GM19395 (cell line): ENCODE data around the gene LMBR1.

Source experiments
- ATAC-seq: cut with Tn5 transposase; IDR thresholded peaks from one replicate; pipeline ENCODE4 v1.9.1; 2021; ENCODE audit warnings: mild to moderate bottlenecking, moderate library complexity; ENCODE audit not compliant: unreplicated experiment

The LMBR1 gene

DNA sequence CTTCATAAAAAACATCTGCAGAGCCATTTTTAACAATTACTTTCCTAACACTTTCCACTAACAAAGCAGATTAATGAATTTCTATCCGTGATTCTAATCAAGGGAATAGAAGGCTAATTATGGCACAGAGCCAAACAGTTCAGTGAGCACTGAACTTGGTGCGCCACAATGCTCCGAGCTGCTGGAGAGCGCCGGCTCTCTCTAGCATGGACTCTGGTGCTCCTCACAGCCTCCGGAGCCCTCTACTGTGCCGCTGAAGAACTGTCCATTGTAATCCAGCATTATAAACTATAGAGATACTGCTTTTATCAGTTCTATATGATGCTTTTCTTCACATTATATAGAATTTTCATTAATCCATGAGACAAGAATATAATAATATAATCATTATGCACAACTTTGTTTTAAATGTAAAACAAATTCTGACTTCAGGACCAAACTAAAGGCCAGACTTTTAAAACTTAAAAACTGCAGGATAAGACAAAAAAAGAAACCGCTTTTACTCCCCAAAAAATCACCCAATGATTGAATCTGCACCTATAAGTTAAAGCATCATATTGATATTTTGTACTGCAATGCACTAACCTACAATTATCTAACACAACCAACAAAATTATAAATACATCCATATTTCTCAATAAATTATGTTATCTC, 128.8 kb downstream of the LMBR1 start:
- no peak for ATAC-seq

DNA sequence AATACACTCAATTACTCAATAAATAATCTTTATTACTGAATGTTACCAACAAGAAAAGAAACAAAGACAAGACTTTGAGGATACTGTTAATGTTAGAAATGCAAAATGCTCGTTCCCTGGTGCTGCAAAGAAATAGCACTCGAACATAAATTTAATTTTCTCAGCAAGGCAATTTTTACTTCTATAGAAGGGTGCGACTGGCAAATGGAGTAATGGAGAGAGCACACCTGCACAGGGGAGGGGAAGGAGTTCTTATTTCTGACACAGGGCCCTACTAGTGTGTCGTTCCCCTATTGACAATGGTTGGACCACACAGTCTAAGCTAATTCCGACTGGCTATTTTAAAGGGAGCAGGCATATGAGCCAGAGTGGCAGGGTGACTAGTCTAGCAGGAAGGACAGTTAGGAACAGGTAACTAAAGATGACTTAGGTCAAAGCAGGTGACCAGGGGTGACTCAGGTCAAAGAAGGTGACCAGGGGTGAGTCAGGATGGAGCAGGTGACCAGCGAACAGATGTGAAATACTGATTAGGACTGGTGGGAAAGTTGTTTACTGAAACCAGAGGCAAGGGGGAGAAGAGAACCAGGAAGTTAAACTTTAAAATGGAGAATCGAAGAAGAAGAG, 133.3 kb downstream of the LMBR1 start:
- no peak for ATAC-seq

DNA sequence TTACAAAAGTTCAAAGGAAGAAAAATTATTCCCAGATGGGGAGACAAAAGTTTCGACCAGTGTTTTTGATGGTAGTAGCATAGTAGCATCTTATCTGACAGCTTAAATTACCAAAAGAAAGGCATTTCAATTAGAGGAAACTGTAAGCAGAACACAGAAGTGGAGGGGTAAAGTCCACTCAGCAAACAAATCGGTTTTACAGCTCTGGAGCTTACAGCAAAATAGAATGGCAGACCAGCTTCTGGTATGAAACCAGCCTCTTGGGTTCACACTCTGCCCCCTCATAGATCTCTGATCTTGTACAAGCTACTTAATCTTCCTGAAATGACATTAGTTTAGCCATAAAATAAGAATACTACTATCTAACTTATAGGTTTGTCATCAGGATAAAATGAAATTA, 133.8 kb downstream of the LMBR1 start:
- no peak for ATAC-seq

DNA sequence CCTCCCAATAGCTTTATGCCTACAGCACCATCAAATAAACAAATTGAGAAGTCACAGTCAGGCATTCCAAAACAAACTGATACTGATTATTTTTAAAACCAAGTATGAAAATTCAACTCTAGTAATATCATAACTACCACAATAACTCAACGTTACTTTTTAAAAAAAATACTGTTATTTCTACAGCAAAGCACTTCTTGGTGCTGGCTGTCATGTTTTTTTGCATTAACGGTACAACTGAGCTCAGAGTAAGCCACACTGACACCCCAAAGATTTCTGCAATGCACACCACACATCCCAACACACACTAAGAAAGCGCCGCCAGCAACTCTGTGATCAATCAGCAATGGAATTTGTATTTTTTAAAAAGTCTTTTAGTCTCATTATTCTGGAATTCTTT, 138.8 kb downstream of the LMBR1 start:
- no peak for ATAC-seq

DNA sequence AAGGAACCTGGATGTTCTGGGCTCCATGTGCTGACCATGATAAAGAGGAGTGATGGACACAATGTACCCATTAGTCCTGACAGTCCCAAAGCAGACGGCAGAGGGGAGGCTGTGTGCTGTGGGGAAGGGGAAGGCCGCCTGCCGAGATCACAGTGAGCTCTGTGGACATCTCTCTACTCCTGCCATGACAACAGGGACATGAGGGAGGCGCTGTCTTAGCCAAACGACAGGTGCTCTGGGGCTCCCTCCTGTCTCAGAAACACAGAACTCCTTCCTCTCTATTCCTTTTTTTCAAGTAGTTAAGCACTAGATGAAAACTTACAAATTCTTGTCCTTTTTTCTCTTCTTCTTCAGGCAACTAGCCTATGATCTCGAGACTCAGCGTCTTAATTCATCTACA, 139.4 kb downstream of the LMBR1 start:
- ATAC-seq, result no peak

DNA sequence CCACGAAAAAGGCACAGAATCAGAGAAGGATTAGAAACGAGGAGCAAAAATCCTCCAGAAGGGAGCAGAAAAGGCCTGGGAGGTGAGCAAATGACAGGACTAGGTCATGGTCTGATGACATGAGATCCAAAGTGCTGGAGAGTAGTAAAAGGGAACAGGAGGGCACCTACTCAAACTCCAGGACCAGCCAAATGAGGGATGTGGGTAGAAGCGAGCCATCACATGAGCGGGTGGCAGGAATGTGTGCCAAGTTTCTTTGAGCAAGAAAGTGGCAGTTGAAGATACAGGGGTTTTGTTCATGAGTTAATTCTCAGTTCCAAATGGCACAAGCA, 139.8 kb downstream of the LMBR1 start:
- no peak for ATAC-seq

DNA sequence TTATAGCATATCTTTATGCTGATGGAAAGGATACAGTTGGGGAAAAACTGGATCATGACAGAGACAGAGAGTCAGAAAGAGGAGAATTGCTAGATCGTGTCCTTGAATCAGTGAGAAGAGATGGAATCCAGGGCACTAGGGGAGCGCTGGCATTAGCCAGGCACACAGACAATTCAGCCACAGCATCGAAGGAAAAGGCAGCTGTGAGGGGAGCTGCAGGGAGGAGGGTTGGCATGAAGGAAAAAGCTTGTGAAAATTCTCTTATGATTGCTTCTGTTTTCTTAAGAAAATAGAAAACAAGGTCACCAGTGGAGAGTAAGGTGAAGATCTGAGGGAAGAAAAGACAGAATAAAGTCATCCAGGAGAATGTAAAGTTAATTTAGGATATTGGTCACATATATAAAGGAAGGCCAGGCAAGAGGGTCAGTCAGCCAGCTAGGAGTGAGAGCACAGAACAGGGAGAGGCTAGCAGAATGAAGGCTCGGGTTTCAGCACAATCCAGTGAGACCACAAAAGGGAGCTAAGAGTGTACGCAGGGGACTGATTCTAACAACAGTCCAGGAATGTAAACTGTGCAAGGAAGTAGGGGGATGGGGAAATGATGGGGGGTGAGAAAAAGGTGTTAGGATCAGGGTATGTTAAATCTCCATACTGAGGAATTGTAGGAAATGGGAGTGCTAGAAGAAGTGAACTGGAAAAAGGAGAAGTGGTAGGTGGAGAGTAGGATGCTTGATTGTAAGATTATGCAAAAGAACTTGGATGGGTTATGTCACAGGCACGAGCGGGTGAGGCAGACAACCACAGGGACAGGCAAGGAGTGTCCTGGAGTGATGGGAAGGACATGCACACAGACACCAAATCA, 140.4 kb downstream of the LMBR1 start:
- no peak for ATAC-seq

DNA sequence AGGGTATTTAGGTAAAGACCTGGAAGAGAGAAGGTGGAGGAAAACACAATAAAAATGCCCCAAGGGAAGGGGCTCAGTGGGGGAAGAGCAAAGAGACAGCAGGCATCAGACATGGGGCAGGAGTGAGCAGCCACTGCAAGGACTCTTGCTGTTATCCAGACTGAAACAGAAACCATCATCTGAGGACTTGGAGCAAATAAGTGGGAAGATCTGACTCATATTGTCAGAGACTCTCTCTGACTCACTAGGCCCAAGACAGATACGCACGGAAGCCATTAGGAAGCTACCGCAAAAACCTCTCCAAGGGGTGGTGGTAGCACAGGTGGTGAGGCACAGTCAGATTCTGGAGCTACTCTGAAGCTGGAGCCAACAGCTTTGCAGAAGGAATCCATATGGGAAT, 141.7 kb downstream of the LMBR1 start:
- ATAC-seq, result no peak

DNA sequence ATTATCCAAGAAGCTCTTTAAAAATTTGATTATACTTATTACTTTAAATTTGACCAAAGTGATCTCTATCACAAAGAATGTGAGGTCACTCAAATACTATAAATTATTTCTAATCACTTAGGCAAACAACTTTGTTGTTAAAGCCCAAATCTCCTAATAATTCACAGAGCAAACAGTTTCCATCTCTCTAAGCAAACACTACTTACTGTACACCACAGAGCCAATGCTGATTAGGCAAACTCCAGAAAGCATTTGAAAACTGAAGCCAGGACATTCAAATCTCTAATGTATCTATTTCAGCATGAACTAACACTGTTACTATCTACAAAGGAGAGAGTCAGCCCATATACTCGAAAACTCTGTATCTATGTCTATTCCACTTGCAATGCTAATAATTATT, 145.3 kb downstream of the LMBR1 start:
- no peak for ATAC-seq

DNA sequence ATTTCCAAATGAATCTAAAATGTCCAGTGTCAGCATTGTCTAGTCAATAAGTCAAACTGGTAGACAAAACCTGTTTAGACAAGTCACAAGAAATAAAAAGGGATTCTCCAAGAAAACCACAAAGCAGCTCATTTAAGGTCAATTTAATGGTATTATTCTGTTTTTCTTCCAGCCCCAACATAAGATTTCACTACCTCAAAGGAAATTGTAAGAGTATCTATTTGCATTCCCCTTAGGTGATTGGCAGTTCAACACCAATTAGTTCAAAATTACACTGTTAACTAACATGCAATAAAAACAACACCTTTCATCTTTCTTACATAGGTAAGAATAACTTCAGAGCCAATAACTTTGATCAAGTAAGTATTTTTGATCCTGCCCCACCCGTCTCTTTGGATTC, 146.1 kb downstream of the LMBR1 start:
- no peak for ATAC-seq

DNA sequence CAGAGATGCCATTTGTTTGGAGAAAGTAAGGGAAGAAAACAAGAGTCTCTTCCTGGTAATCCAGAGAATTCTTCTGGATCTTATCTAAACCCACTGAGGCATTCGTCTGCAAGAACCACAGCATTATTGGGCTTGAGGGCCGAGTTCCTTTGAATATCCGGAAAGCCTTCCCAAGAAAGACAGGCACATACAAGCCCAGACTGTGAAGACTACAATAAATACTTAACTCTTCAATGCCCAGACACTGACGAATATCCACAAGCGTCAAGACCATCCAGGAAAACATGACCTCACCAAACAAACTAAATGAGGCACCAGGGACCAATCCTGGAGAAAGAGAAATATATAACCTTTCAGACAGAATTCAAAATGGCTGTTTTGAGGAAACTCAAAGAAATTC, 153.4 kb downstream of the LMBR1 start:
- ATAC-seq, result no peak

DNA sequence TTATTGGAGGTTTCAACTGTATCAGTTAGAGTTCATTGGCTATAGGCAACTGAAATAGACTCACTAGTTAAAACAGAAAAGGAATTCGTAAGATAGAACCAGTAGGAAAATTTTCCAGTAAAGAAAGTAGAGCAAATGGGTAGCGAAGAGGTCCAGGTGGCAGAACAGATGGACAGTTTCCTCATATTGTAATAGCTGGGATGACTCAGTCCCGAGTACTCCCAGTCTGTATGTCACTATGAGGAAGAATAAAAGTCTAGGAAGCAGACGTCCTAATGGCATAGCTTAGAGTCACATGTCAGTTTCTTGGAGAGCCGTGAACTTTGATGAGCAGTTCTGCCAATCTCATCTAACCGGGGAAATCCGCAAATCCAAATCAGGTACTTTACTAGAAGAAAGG, 157.1 kb downstream of the LMBR1 start:
- ATAC-seq, result no peak

DNA sequence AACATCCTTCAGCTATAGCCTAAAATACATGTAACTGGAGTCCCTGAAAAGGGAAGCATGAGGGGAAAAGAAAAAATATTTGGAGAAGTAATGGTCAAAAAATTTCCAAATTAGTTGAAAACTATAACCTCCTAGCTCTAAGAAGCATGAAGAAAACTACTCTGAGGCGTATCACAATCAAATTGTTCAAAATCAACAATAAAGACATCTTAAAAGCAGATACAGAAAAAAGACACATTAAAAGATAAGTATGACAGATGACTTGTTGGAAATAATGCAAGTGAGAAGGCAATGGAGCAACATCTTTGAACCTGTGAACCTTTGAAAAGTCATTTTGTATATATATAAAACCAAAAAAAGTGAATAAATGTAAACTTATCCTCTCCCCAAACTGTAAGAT, 159.3 kb downstream of the LMBR1 start:
- ATAC-seq, result no peak

DNA sequence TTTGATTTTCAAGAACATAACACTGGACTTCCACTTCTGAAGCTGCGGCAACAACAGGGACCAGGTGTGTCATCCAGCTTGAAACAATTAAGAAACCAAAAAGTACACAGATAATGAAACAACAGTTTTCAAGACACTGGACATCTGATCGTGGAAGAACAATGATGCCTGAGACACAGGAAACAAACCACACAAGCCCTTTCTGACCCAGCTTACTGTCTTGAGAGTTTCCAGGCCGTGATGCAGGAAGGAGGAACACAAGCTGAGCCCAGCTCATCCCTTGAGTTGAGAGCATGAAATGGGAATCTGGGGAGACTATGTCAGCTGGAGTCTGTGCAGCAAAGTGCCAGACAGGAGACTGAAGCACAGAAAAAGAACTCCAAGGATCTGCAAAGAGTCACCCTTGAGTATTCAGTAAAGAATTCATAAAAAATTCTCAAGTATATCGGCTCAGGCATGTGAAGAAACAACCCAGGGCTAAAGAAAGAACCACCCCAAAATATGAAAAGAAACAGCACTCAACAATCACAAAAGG, 160.8 kb downstream of the LMBR1 start:
- ATAC-seq, result no peak

DNA sequence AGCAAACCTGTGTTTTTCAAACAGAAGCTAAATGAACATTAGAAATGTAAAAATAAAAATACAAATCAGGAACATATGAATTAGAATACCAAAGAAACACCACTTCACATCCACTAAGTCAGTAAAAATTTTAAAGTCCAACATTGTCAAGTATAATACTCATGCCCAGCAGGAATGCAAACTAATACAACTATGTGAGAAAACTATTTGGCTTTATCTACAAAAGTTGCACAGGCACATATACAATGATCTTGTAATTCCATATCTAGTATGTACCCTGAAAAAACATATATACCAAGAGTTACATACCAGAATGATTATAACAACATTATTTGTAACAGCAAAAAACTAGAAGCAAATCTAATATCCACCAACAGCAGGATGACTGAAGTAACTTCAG, 161.3 kb downstream of the LMBR1 start:
- ATAC-seq, result no peak

DNA sequence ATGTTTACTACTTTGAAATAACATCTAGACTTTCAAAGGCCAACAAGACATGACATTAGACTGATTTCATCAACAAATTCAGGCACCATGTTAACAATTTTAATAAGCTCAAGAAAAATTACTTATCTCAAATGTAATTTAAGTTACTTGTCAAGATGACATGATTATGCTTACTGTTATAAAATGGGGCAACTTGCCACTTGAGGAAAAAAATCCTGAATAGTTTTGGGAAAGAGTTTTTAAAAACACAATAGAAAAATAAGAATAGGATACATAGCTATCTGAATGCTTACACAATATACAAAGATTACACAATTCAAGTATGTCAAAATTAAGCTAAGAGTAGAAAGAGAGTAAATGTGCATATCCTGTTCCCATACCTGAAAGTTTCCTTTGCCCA, 167.0 kb downstream of the LMBR1 start:
- ATAC-seq, result no peak

DNA sequence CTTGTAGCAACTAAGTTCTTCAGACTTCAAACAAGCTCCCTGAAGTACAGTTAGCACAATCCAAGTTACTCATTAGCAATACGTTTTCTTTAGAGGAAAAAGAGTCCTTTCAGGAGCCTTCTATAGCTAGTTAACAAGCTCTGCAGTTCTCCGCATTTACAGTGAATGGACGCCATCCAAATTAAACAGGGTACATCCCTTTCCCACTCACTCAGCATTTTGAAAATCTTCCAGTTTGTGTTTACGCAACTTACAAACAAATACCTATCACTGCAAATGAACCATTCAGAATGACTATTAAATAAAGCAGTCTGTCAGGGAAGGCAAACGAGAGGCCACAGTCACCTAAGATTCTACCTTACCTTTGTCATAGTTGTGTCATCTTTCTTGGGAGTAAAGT, 167.9 kb downstream of the LMBR1 start:
- ATAC-seq, result no peak

DNA sequence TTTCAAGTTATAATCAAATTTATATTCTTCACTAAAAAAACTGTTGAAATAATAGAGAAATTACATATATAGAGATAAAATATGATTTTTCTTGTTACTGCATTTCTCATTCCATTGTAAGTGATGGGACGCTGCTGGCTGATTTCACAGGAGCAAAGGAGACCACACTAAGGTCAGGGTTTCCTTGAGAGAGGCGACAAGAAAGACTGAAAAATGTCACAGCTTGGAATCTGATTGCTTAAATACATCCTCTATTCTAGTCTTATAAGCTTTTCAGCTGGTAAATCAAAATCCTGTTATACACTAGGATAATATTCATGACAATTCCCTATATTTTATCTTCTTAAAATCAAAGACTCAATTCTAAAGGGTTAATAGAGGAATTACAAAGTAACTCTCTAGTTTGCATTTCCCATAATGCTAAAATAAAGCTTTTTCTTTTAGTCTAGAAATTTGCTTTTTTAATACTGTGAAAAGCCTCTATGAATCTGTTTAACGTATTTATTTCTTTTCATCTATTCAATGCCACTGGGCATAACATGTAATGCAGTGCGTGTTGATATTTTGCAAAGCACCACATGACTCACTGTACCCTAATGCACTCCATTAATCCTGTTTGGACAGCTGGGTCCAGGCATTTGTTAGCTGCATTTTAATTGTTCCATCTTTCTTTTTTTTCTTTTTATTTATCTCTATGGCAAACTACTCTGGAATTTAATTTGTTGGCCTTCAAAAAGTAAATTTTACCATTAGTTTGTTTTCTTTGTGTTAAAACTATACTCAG, 170.7 kb downstream of the LMBR1 start:
- no peak for ATAC-seq

DNA sequence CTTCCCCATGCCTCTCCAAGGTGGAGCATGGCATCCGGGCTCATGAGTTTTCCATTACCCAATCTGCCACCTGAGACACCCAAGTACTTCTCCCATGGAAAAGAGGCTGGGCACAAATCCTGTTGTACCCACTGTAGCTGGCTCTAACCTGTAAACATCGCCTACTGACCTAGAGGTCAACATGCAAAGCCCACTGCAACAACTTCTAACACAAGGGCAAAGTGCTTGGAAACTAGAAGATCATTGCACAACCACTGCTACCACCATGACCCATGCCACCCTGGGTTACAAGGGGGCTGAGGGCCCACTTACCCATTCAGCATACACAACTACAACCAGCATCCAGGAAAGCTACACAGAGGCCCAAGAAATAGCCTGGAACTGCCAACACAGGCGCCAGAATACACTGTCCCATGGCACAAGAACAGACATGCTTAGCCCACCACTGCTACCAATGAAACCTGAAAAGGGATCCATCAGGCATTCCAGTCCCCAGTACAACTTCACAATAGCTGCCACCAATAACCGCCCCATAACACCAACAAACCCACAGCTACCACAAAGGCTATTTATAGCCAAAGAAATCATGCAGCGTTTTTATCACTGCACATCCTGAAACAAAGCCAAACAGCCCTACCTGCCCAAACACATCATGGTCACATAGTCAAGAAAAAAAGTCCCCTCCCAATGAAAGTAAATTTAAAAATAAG, 189.1 kb downstream of the LMBR1 start:
- peak; percentile 58 for ATAC-seq

DNA sequence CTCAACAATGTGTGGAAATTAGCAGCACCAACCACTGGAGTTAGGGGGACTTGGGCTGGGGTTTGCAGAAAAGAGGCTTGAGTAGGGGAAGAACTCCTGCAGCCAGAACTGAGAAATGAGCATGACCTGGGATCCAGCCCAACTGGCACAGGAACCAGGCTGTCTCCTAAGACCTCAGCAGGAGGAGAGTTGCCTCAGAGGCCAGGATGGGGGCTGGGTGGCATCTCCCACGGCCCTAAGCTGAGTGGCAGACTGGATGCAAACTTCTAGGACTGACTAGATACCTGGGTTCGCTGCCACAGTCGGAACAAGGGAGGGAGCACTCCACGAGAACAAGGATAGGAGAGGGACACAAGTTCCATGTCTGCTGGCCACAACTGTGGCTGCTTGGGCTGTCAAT, 189.8 kb downstream of the LMBR1 start:
- ATAC-seq, result no peak

DNA sequence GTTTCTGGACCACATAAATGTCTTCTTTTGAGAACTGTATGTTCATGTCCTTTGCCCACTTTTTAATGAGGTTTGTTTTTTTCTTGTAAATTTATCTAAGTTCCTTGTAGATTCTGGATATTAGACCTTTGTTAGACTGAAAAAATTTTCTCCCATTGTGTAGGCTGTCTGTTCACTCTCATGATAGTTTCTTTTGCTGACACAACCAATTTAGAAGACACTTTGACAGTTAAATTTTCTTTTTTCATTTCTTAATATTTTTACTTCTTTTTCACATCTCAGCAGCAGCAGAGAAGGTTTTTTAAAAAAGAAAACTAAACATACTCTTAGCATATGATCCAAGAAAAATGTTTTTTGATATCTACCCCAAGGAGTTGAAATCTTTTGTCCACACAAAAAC, 190.6 kb downstream of the LMBR1 start:
- no peak for ATAC-seq
